ENCODE results near the gene ULBP2.

Gene ULBP2

DNA sequence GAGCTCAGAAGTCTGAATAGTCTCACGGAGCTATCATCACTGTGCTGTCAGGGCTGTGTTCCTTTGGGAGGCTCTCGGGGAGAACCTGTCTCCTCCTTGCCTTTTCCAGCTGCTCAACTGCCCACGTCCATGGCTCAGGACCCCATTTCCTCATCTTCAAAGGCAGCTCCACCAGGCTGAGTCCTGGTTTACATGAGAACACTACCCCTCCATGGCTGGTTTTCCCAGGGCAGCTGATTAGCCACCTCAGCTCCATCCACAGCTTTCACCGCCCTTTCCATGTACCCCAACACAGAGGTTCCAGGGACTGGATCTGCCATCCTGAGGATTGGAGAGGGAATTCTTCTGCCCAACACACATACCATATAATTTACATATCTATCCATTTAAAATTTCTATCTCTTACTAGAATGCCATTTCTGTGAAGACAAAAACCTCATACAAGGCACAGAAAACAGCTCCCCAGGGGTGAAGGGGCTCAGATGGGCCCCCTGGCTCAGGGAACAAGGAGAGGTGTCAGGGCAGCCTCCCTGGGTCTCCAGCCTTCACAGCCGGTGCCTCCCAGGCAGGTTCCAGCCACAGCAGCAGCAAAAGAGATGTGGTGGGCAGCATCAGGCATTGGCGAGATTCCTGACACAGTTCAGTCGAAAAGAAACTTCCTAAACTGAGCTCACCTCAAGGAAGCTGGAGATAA is 41.7 kb upstream of the ULBP2 start:
- DNase-seq (ENCODE audit: insufficient read length, low spot score) (no peak), FAIRE-seq (no peak)
- no peak for TF ChIP-seq PAX5 (IDR thresholded peaks at IDR 0.05; ENCODE audit: insufficient read depth, low read length, severe bottlenecking)
- TF ChIP-seq POLR2A (IDR thresholded peaks at IDR 0.05; ENCODE audit: low read depth, low read length), result no peak
- no peak for TF ChIP-seq POLR2AphosphoS5 (IDR thresholded peaks at IDR 0.05; ENCODE audit: low read depth, low read length)
- no peak for TF ChIP-seq POU2F2 (IDR thresholded peaks at IDR 0.05; ENCODE audit: low read depth, low read length)
- TF ChIP-seq TAF1 (IDR thresholded peaks at IDR 0.05; ENCODE audit: low read depth, low read length), result no peak
- no peak for TF ChIP-seq SPI1 (IDR thresholded peaks at IDR 0.05; ENCODE audit: low read depth, low read length)

DNA sequence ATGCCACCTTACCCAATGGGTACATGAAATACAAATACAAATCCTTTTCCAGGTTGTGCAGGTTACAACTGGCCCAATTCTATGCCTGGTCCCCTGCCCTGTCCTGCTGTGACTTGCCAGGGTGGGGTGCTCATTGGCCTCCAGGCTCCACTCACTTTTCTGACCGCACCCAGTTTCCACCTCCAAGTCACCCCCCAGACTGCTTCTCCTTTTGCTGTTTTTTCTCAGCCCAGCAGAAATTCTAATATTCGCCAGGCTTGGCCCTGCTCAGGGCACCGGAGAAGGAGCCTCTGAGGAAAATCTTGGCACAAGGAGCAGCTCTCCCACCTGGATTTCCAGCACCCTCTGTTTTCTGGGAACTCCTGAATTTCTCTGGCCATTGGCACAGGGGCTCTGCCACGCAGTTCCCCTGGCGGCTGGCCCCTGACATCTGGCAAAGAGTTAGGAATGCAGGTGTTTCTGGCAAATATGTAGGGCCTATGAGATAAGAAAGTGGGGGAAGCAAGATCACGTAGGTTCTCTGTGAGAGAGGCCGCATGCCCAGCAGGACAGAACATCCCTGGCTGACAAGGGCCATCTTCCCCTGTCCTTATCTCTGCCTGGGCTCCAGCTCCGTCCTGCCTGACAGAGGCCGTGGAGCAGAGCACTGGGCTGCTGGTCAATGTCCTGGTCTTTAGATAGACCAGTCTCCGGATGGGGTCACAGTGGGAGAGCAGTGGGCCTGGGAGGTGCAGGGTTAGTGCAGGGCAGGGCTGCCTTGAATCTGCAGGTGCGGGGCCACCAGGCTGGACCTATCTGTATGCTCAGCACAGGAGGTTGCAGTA is 41.0 kb upstream of the ULBP2 start:
- TF ChIP-seq POU2F2 (IDR thresholded peaks at IDR 0.05; ENCODE audit: low read depth, low read length), result no peak
- TF ChIP-seq POLR2A (IDR thresholded peaks at IDR 0.05; ENCODE audit: low read depth, low read length), result no peak
- TF ChIP-seq PAX5 (IDR thresholded peaks at IDR 0.05; ENCODE audit: insufficient read depth, low read length, severe bottlenecking), result no peak
- TF ChIP-seq POLR2AphosphoS5 (IDR thresholded peaks at IDR 0.05; ENCODE audit: low read depth, low read length), result no peak
- TF ChIP-seq SPI1 (IDR thresholded peaks at IDR 0.05; ENCODE audit: low read depth, low read length), result no peak
- no peak for TF ChIP-seq TAF1 (IDR thresholded peaks at IDR 0.05; ENCODE audit: low read depth, low read length)
- no peak for FAIRE-seq
- no peak for DNase-seq (ENCODE audit: insufficient read length, low spot score)

DNA sequence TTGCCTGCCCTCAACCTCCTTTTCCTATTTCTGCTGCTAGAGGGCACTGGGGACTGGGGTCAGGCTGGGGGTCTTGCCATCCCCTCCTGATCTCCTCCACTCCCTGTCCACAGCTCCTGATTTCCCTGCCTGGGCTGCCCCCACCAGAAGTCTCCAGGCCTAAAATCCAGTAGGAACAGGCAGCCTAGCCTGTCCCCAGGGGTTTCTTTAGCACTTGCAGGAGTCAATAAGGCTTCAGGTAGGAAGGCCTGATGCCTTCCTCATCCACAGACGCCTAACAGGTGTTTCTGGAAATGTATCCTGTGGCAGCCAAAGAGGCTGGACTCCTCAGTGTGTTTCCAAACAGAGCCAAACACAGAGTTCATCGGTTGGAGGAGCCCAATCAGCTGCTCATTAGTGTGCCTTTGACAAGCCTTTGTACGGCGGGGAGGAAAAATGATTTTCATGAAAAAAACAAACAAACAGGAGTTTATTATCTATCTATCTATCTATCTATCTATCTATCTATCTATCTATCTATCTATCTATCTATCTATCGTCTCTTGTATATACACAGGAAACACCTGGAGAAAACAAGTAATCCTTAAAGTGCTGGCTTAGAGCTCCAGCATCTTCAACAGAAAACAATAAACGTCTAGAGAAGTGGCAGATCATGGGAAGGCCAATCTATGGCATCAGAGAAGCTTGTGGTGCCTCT is 40.2 kb upstream of the ULBP2 start:
- FAIRE-seq, result no peak
- TF ChIP-seq PAX5 (IDR thresholded peaks at IDR 0.05; ENCODE audit: insufficient read depth, low read length, severe bottlenecking) (no peak), SPI1 (IDR thresholded peaks at IDR 0.05; ENCODE audit: low read depth, low read length) (no peak)
- DNase-seq (ENCODE audit: insufficient read length, low spot score), result no peak

GRCh38 chr6:149903938-149904611 is 37.7 kb upstream of the ULBP2 start:
- FAIRE-seq (no peak), DNase-seq (ENCODE audit: insufficient read length, low spot score) (no peak)
- TF ChIP-seq POU2F2 (IDR thresholded peaks at IDR 0.05; ENCODE audit: low read depth, low read length) (no peak), SPI1 (IDR thresholded peaks at IDR 0.05; ENCODE audit: low read depth, low read length) (no peak), TAF1 (IDR thresholded peaks at IDR 0.05; ENCODE audit: low read depth, low read length) (no peak), POLR2AphosphoS5 (IDR thresholded peaks at IDR 0.05; ENCODE audit: low read depth, low read length) (no peak), POLR2A (IDR thresholded peaks at IDR 0.05; ENCODE audit: low read depth, low read length) (no peak), PAX5 (IDR thresholded peaks at IDR 0.05; ENCODE audit: insufficient read depth, low read length, severe bottlenecking) (no peak)

- DNase-seq (ENCODE audit: insufficient read length, low spot score), result no peak
- no peak for FAIRE-seq
These were observed 37.0 kb upstream of the ULBP2 start for GRCh38 chr6:149904661-149905370.

DNA sequence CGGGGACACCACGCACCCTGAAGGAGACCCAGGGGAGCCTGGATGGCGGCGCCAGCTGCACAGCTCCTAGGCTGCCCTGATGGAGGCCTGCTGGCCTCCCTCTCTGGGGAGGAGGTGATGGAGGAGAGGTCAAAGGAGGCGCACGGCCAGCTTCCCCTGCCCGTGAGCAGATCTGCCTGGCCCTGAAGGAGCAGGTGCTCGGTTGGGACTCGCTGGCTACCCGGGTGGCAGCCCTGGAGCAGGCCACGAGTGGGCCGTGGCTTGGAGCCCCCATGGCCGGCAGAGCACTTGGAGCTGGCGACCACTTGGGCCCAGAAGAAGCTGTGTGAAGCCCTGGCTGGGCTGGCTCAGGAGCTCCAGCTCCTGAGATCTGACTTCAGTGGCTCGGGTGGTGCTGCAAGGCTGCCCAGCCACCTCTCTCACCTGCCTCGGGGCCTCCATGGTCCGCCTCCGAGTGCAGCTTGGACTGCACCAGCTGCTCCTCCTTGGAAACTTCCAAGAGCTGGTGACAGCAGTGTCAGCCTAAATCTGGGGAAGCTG is 36.4 kb upstream of the ULBP2 start:
- DNase-seq (ENCODE audit: insufficient read length, low spot score), result no peak
- TF ChIP-seq POLR2A (IDR thresholded peaks at IDR 0.05; ENCODE audit: low read depth, low read length) (no peak), POLR2AphosphoS5 (IDR thresholded peaks at IDR 0.05; ENCODE audit: low read depth, low read length) (no peak), PAX5 (IDR thresholded peaks at IDR 0.05; ENCODE audit: insufficient read depth, low read length, severe bottlenecking) (no peak), SPI1 (IDR thresholded peaks at IDR 0.05; ENCODE audit: low read depth, low read length) (no peak), POU2F2 (IDR thresholded peaks at IDR 0.05; ENCODE audit: low read depth, low read length) (no peak), TAF1 (IDR thresholded peaks at IDR 0.05; ENCODE audit: low read depth, low read length) (no peak)
- no peak for FAIRE-seq

More at GRCh38 chr6:149904661-149905370, 37.0 kb upstream of the ULBP2 start:
- no peak for TF ChIP-seq TAF1 (IDR thresholded peaks at IDR 0.05; ENCODE audit: low read depth, low read length)
- no peak for TF ChIP-seq POLR2AphosphoS5 (IDR thresholded peaks at IDR 0.05; ENCODE audit: low read depth, low read length)
- no peak for TF ChIP-seq SPI1 (IDR thresholded peaks at IDR 0.05; ENCODE audit: low read depth, low read length)
- TF ChIP-seq POU2F2 (IDR thresholded peaks at IDR 0.05; ENCODE audit: low read depth, low read length), result no peak
- TF ChIP-seq POLR2A (IDR thresholded peaks at IDR 0.05; ENCODE audit: low read depth, low read length), result no peak
- TF ChIP-seq PAX5 (IDR thresholded peaks at IDR 0.05; ENCODE audit: insufficient read depth, low read length, severe bottlenecking), result no peak

DNA sequence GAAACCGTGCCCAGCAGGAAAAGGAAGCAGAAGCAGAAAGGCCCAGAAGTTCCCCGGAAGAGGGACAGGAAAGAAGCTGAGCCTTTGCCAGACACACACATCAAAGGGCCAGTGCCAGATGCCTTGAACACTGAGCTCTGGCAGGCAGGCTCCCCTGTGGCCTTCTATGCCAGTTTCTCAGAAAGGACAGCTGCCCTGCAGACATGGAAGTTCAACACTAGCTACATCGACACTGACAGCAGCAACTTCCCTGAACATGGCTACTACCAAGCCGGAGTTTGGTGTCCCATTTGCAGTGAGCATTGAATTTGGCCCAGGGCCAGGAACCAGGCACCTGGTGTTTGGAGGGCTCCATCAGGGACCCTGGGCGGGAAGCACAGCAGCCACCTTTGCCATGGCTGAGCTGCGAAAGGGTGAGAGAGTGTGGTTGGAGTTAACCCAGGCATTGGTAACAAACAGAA is 35.9 kb upstream of the ULBP2 start:
- TF ChIP-seq POLR2A (IDR thresholded peaks at IDR 0.05; ENCODE audit: low read depth, low read length), result no peak
- TF ChIP-seq POLR2AphosphoS5 (IDR thresholded peaks at IDR 0.05; ENCODE audit: low read depth, low read length), result no peak
- no peak for TF ChIP-seq POU2F2 (IDR thresholded peaks at IDR 0.05; ENCODE audit: low read depth, low read length)
- no peak for TF ChIP-seq SPI1 (IDR thresholded peaks at IDR 0.05; ENCODE audit: low read depth, low read length)
- TF ChIP-seq PAX5 (IDR thresholded peaks at IDR 0.05; ENCODE audit: insufficient read depth, low read length, severe bottlenecking), result no peak
- no peak for TF ChIP-seq TAF1 (IDR thresholded peaks at IDR 0.05; ENCODE audit: low read depth, low read length)
- no peak for DNase-seq (ENCODE audit: insufficient read length, low spot score)
- no peak for FAIRE-seq

GRCh38 chr6:149906405-149906804 is 35.4 kb upstream of the ULBP2 start:
- no peak for DNase-seq (ENCODE audit: insufficient read length, low spot score)
- TF ChIP-seq POU2F2 (IDR thresholded peaks at IDR 0.05; ENCODE audit: low read depth, low read length) (no peak), POLR2AphosphoS5 (IDR thresholded peaks at IDR 0.05; ENCODE audit: low read depth, low read length) (no peak)
- no peak for FAIRE-seq
